ENCODE measurements around the gene SEPTIN2.

Gene SEPTIN2

DNA sequence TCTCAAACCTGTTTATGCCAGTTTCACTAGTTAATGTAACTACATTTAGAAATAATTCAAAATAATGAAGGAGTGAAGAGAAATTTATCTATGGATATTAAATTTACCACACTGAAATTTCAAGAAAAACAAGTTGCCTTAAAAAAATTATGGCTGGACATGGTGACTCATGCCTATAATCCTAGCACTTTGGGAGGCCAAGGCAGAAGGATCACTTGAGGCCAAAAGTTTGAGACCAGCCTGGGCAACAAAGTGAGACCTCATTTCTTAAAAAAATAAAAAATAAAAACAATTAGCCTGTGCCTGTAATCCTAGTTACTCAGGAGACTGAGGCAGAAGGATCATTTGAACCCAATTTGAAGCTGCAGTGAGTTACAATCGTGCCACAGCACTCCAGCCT lies 30.1 kb upstream of the SEPTIN2 start:
- H3K4me1 ChIP-seq, result no peaks in the 10 kb centered on the region; the same call in 1 of the 2 replicates
- no peaks in the 10 kb centered on the region; the same call in none of the 2 replicates for H3K36me3 ChIP-seq
- H3K27me3 ChIP-seq, result no peaks in the 10 kb centered on the region
- DNase-seq, result no peak
- H3K9me3 ChIP-seq, result no peaks in the 10 kb centered on the region
- TF ChIP-seq, protein P1, sequence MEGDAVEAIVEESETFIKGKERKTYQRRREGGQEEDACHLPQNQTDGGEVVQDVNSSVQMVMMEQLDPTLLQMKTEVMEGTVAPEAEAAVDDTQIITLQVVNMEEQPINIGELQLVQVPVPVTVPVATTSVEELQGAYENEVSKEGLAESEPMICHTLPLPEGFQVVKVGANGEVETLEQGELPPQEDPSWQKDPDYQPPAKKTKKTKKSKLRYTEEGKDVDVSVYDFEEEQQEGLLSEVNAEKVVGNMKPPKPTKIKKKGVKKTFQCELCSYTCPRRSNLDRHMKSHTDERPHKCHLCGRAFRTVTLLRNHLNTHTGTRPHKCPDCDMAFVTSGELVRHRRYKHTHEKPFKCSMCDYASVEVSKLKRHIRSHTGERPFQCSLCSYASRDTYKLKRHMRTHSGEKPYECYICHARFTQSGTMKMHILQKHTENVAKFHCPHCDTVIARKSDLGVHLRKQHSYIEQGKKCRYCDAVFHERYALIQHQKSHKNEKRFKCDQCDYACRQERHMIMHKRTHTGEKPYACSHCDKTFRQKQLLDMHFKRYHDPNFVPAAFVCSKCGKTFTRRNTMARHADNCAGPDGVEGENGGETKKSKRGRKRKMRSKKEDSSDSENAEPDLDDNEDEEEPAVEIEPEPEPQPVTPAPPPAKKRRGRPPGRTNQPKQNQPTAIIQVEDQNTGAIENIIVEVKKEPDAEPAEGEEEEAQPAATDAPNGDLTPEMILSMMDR (IDR thresholded peaks at IDR 0.05; ENCODE audit: low read depth, low read length), result no peak
- no peak overlapping the region for H3K4me3 ChIP-seq (ENCODE audit: low read depth, low read length)

DNA sequence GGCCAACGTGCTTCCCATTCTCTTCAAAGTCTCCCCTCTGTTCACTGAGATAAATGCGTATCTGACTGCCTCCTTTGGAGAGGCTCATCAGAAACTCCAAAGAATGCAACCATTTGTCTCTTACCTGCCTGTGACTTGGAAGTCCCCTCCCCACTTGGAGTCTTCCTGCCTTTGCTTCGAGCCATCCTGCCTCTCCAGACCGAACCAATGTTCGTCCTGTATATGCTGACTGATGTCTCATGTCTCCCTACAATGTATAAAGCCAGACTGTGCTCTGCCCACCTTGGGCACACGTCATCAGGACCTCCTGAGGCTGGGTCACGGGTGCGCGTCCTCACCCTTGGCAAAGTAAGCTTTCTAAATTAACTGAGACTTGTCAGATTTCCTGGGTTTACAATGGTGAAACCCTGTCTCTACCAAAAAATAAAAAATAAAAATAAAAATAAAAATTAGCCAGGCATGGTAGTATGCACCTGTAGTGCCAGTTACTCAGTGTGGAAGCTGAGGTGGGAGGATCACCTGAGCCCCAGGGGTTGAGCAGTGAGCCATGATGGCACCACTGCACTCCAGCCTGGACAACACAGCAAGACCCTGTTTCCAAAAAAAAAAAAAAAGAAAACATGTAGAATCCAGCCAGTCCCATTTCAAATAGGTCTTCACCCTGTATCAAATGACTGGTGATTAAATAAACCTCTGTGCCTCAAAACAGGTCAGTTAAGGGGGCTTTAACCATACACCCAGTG lies 29.2 kb upstream of the SEPTIN2 start:
- TF ChIP-seq, protein P1 (IDR thresholded peaks at IDR 0.05; ENCODE audit: low read depth, low read length), result no peak
- no peaks in the 10 kb centered on the region for H3K9me3 ChIP-seq
- no peaks in the 10 kb centered on the region for H3K27me3 ChIP-seq
- no peaks in the 10 kb centered on the region; the same call in 1 of the 2 replicates for H3K36me3 ChIP-seq
- no peaks in the 10 kb centered on the region; the same call in 1 of the 2 replicates for H3K4me1 ChIP-seq
- DNase-seq, result no peak
- no peak overlapping the region for H3K4me3 ChIP-seq (ENCODE audit: low read depth, low read length)

DNA sequence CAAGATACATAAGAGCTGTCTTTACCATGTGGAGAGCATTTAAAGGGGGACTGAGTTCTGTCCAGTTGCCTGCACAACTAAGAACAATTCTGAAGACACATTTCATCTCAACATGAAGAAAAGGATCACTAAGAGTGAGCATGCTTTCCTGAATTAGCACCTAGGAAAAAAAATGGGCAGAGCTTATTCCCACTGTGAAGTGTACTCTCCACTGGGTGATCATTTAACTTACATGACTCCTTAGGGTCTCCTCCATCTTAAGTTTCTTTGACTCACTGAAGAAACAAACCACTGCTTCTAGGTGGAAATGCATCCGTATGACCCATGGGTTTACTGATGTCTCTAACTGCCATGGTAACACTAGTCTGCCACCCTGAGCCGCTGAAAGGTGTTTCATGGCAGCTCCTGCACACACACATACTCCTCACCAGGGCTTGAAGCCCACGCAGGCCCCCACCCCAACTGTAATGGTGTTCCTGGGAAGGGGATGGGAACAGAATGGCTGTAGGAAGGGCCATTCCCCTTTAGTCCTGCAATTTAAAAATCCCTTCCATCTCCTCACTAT lies 27.3 kb upstream of the SEPTIN2 start:
- DNase-seq, result no peak
- no peak overlapping the region for H3K4me3 ChIP-seq (ENCODE audit: low read depth, low read length)
- H3K9me3 ChIP-seq, result no peaks in the 10 kb centered on the region
- H3K36me3 ChIP-seq, result no peaks in the 10 kb centered on the region; the same call in 1 of the 2 replicates
- no peaks in the 10 kb centered on the region; the same call in none of the 2 replicates for H3K4me1 ChIP-seq
- no peaks in the 10 kb centered on the region for H3K27me3 ChIP-seq
- TF ChIP-seq, protein P1 (IDR thresholded peaks at IDR 0.05; ENCODE audit: low read depth, low read length), result no peak

DNA sequence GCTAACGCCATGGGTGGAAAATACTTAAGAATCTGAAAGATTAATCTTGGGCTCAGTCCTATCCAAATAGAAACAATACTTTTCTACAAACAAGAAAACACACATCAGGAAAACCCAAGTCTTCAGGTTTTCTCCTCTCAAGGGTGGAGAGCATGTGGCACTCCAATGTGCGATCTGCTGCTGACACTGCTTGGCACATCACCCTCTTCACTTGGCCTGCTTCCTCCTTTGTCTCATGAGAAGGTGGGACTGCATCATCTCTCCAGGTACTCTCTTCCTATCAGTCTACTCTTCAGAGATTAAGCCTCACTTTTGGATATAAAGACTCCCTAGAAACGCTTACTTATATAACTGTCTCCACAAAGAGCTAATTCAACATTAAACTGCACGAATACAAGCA lies 26.7 kb upstream of the SEPTIN2 start:
- H3K4me1 ChIP-seq, result no peaks in the 10 kb centered on the region; the same call in none of the 2 replicates
- TF ChIP-seq, protein P1 (IDR thresholded peaks at IDR 0.05; ENCODE audit: low read depth, low read length), result no peak
- no peaks in the 10 kb centered on the region for H3K9me3 ChIP-seq
- no peaks in the 10 kb centered on the region; the same call in 1 of the 2 replicates for H3K36me3 ChIP-seq
- DNase-seq, result no peak
- H3K4me3 ChIP-seq (ENCODE audit: low read depth, low read length), result no peak overlapping the region
- no peaks in the 10 kb centered on the region for H3K27me3 ChIP-seq

DNA sequence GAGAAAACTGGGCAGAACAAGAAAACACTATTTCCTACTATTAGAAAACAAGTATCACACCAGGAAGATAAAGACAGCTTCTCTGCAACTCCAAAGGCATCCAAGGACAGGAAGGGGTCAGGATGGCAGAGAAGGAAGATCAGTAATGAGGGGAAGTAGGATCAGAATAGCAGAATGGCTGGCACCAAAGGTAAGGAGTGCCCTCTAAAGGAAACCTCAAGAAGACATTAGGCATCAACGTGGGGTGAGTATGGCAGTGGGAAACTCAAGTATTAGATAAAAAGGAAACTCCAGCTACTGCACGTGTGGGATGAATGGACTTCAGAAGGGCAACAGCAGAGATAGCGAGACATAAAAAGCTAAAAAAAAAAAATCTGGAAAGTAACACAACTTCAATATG lies 26.1 kb upstream of the SEPTIN2 start:
- DNase-seq, result no peak
- H3K4me1 ChIP-seq, result no peaks in the 10 kb centered on the region; the same call in 1 of the 2 replicates
- no peaks in the 10 kb centered on the region for H3K27me3 ChIP-seq
- no peaks in the 10 kb centered on the region; the same call in 1 of the 2 replicates for H3K36me3 ChIP-seq
- TF ChIP-seq, protein P1 (IDR thresholded peaks at IDR 0.05; ENCODE audit: low read depth, low read length), result no peak
- no peaks in the 10 kb centered on the region for H3K9me3 ChIP-seq
- no peak overlapping the region for H3K4me3 ChIP-seq (ENCODE audit: low read depth, low read length)

DNA sequence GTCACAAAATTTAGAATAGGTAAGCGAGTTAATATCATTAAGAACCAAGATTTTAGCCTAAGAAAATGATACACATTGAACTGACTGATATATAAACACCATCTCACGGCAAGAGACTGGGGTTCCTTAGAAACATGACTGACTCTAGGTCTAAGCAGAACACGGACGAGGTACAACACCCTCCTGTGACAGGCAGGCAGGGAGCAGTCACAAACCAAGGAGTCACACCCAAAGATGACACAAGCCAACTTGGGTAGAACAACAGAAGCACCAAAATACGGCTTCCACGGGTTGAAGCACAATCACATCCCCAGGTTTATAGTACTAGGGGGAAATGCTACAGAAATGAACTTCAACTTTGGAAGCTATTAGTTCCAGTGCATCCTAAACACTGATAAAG lies 24.6 kb upstream of the SEPTIN2 start:
- TF ChIP-seq, protein P1 (IDR thresholded peaks at IDR 0.05; ENCODE audit: low read depth, low read length), result no peak
- H3K4me1 ChIP-seq, result no peaks in the 10 kb centered on the region; the same call in 1 of the 2 replicates
- no peaks in the 10 kb centered on the region for H3K27me3 ChIP-seq
- H3K9me3 ChIP-seq, result no peaks in the 10 kb centered on the region; the same call in 1 of the 2 replicates
- H3K4me3 ChIP-seq (ENCODE audit: low read depth, low read length), result no peak overlapping the region
- DNase-seq, result no peak
- no peaks in the 10 kb centered on the region; the same call in 1 of the 2 replicates for H3K36me3 ChIP-seq
